ENCODE measurements around the gene SHANK2. TPM values are rescaled to one million over a fixed set of nuclear protein-coding genes. Genes with fewer than 3 reads are reported as not detected.

The SHANK2 gene
- total and polyA plus RNA-seq, 2 donors (not counting 3 experiments of a cell fraction or from before 2014, with no cell fraction given): not detected

- H3K9me1 ChIP-seq (replicated peaks; ENCODE audit: control insufficient read depth, extremely low read depth, insufficient read depth, low read length): no peaks in the 10 kb centered on the region
- H3K79me2 ChIP-seq (ENCODE audit: control insufficient read depth, insufficient read depth, low read length): no peaks in the 10 kb centered on the region
- no peak overlapping the region for H3K27ac ChIP-seq (ENCODE audit: insufficient read depth, low read depth, low read length)
- H3K4me3 ChIP-seq (replicated peaks in 1 of 3; ENCODE audit: insufficient read depth in 1 of 3, low read depth in 1 of 3, low read length in 3 of 3): no peak overlapping the region
- CTCF ChIA-PET: no interaction called here
- no peaks in the 10 kb centered on the region for H3K4me1 ChIP-seq (ENCODE audit: control insufficient read depth, extremely low read depth, insufficient read depth, low read length)
- BruUV-seq (replicated peaks): no TSS peak
- no peak for TF ChIP-seq GATA2 (IDR thresholded peaks at IDR 0.05; ENCODE audit: insufficient read depth, insufficient read length, low read depth, low read length)
- TF ChIP-seq MYC (IDR thresholded peaks at IDR 0.05; ENCODE audit: low read depth, low read length): no peak
- TF ChIP-seq POLR2AphosphoS5 (IDR thresholded peaks at IDR 0.05; ENCODE audit: insufficient read depth, low read depth, low read length): no peak
- TF ChIP-seq, protein P1, sequence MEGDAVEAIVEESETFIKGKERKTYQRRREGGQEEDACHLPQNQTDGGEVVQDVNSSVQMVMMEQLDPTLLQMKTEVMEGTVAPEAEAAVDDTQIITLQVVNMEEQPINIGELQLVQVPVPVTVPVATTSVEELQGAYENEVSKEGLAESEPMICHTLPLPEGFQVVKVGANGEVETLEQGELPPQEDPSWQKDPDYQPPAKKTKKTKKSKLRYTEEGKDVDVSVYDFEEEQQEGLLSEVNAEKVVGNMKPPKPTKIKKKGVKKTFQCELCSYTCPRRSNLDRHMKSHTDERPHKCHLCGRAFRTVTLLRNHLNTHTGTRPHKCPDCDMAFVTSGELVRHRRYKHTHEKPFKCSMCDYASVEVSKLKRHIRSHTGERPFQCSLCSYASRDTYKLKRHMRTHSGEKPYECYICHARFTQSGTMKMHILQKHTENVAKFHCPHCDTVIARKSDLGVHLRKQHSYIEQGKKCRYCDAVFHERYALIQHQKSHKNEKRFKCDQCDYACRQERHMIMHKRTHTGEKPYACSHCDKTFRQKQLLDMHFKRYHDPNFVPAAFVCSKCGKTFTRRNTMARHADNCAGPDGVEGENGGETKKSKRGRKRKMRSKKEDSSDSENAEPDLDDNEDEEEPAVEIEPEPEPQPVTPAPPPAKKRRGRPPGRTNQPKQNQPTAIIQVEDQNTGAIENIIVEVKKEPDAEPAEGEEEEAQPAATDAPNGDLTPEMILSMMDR (IDR thresholded peaks at IDR 0.05; ENCODE audit: extremely low read depth in 1 of 2, insufficient read depth in 1 of 2, low read depth in 1 of 2, low read length in 2 of 2): no peak
- TF ChIP-seq EZH2 (IDR thresholded peaks at IDR 0.05; ENCODE audit: borderline replicate concordance, low read depth, low read length, severe bottlenecking): no peak
- no peak for TF ChIP-seq MAX (IDR thresholded peaks at IDR 0.05; ENCODE audit: insufficient read depth, insufficient read length)
- TF ChIP-seq POLR2A (IDR thresholded peaks at IDR 0.05; ENCODE audit: low read depth, low read length): no peak
- TF ChIP-seq FOS (IDR thresholded peaks at IDR 0.05; ENCODE audit: borderline replicate concordance, insufficient read depth, low read length): no peak
- no peak for TF ChIP-seq JUN (IDR thresholded peaks at IDR 0.05; ENCODE audit: borderline replicate concordance, insufficient read depth, insufficient read length, low read depth)
- dilution Hi-C loops (cut with MboI; ENCODE audit: extremely low pct_ligation_motif_present, low sequenced_read_pairs): no loop called here
- FAIRE-seq: no peak
- no peak overlapping the region for H2AFZ ChIP-seq (ENCODE audit: low read depth, low read length)
- no peak for DNase-seq (ENCODE audit: low read depth, low spot score)
- intact Hi-C loops (cut with micrococcal nuclease): no loop called here
- H3K4me2 ChIP-seq (ENCODE audit: insufficient read depth, low read length): no peak overlapping the region
- POLR2A ChIA-PET: no interaction called here
- H3K9ac ChIP-seq (replicated peaks; ENCODE audit: extremely low read depth, insufficient read depth, low read length): no peak overlapping the region
- H3K36me3 ChIP-seq (ENCODE audit: control insufficient read depth in 2 of 2, extremely low read depth in 1 of 2, insufficient read depth in 2 of 2, low read length in 2 of 2): no peaks in the 10 kb centered on the region
- no peaks in the 10 kb centered on the region for H4K20me1 ChIP-seq (replicated peaks; ENCODE audit: control insufficient read depth, extremely low read depth, insufficient read depth, low read length)
- H3K9me3 ChIP-seq (replicated peaks; ENCODE audit: control insufficient read depth, insufficient read depth, low read length): no peaks in the 10 kb centered on the region
- H3K27me3 ChIP-seq (ENCODE audit: control insufficient read depth in 2 of 2, insufficient read depth in 2 of 2, low read length in 2 of 2): no peaks in the 10 kb centered on the region
Measured at GRCh38 chr11:71232364-71232763, 20.0 kb downstream of the SHANK2 start.

Measured in endothelial cell of umbilical vein (primary cell).